Right atrium auricular region (tissue), 2 donors: ENCODE measurements around the gene EAPP. TPM values are rescaled to one million over a fixed set of nuclear protein-coding genes. Genes with fewer than 3 reads are reported as not detected.

ENCODE experiments used
- DNase-seq: peaks from one replicate; pipeline ENCODE4 v3.0.0-alpha.2; 2019; ENCODE audit warnings: low spot score
- H3K27ac ChIP-seq, 2 donors: fragments of 200-600 bp; sonication (generic); 1 replicate in 1 of 2; 2 replicates in 1 of 2; pipeline ENCODE4 v1.5.1; 2016 to 2019
- H3K27me3 ChIP-seq, 2 donors: fragments of 200-600 bp; sonication (generic); one replicate each; pipeline versions ENCODE4 v1.5.1 to v1.6.0; 2017 to 2019
- H3K36me3 ChIP-seq: fragments of 200-600 bp; sonication (generic); one replicate; pipeline ENCODE4 v1.5.1; 2016
- H3K4me1 ChIP-seq, 2 donors: fragments of 200-600 bp; sonication (generic); one replicate each; pipeline versions ENCODE4 v1.5.1 to v1.6.0; 2017 to 2019
- H3K4me3 ChIP-seq, 2 donors: fragments of 200-600 bp; sonication (generic); 1 replicate in 1 of 2; 2 replicates in 1 of 2; pipeline ENCODE4 v1.5.1; 2017 to 2019; ENCODE audit warnings: mild to moderate bottlenecking in 1 of 2, moderate library complexity in 1 of 2
- H3K9me3 ChIP-seq, 2 donors: fragments of 200-600 bp; sonication (generic); one replicate each; pipeline ENCODE4 v1.5.1; 2019
- total RNA-seq, 2 donors: library from RNA; depleted of rRNA; stranded (reverse); fragments of >200 nt; gene quantifications; one replicate each; pipeline ENCODE4 v1.1.0, GENCODE V29; 2016
- TF ChIP-seq, protein P1 (sequence below), 2 donors: fragments of 200-600 bp; sonication (generic); IDR thresholded peaks; one replicate each; pipeline ENCODE4 v1.5.1; 2019; ENCODE audit warnings: antibody characterized with exemption in 2 of 2

Gene EAPP
- total RNA-seq, 2 donors from 2014 or later: 17.9 to 22.7 TPM

DNA sequence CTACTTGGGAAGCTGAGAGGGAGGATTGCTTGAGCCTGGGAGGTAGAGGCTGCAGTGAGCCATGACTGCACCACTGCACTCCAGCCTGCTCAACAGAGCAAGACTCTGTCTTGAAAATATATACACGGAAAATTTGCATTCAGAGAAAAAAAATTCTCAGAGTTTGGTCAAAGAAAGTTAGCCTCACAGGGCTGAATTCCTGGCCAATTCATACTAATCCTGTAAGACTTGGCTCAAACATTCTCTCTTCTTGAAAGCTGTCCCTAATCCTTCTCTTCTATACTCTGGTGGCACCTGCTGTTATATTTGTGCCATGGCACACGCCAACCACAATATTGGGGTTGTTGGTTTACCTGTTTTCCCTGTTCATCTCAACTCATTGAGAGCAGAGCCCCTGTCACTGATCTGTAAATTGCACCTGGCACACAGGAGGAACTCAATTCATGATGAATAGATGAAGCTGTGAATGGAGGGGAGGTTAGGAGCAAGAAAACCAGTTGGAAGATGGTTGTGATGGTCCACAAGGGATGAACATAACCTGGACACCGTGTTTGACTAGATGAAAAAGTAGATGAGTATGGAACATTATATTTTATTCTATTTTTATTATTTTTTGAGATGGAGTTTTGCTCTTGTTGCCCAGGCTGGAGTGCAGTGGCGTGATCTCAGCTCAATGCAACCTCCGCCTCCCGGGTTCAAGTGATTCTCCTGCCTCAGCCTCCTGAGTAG is 40.7 kb downstream of the EAPP start:
- H3K4me3 ChIP-seq: no peak overlapping the region
- DNase-seq: no peak
- H3K36me3 ChIP-seq: no peaks in the 10 kb centered on the region
- no peaks in the 10 kb centered on the region for H3K27me3 ChIP-seq
- TF ChIP-seq, protein P1, sequence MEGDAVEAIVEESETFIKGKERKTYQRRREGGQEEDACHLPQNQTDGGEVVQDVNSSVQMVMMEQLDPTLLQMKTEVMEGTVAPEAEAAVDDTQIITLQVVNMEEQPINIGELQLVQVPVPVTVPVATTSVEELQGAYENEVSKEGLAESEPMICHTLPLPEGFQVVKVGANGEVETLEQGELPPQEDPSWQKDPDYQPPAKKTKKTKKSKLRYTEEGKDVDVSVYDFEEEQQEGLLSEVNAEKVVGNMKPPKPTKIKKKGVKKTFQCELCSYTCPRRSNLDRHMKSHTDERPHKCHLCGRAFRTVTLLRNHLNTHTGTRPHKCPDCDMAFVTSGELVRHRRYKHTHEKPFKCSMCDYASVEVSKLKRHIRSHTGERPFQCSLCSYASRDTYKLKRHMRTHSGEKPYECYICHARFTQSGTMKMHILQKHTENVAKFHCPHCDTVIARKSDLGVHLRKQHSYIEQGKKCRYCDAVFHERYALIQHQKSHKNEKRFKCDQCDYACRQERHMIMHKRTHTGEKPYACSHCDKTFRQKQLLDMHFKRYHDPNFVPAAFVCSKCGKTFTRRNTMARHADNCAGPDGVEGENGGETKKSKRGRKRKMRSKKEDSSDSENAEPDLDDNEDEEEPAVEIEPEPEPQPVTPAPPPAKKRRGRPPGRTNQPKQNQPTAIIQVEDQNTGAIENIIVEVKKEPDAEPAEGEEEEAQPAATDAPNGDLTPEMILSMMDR (IDR thresholded peaks at IDR 0.05): peak in 1 of 2 donors; percentile 54
- no peak overlapping the region for H3K27ac ChIP-seq
- H3K9me3 ChIP-seq: no peaks in the 10 kb centered on the region
- H3K4me1 ChIP-seq: peaks cover 0 to 7% of the 10 kb centered on the region in 2 donors

DNA sequence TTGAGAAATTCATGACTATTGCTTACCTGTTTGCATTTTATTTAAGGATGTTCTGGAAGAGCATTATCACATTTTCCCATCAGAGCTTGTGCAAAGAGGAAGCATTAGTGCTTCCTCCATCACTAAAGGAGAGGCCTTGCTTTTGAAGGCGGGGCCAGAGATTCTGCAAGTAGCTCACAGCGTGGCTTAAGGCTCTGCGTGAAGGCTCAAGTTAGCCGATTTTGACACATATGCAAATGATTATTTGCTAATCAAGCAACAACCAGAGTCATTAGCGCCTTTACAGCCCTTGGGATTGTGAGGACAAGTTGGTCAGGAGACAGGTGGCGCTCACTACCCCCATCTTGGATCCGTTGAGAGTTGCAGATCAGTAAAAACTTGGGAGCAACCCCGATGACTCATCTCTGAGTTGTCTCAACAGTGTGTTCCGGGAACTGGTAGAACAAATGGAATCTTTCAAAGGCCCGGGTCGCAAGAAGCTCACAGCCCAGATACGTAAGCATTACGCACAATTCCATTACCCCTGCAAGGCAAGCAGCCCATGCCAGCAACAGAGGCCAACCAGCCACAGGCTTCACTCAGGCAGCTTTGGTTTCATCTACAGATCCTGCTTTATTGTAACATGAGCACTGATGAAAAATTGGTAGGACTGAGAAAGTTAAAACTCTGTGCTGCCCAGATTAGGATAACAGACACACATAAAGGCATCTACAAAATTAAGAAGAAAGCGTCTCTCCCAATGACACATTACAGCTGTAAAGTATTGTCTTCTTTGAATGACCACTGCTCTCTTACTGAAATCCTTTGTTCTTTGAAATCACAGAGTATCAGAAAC is 42.6 kb downstream of the EAPP start:
- H3K27ac ChIP-seq: peak overlapping the region; percentile 73 to 76
- peak; percentile 94 for DNase-seq
- TF ChIP-seq, protein P1 (IDR thresholded peaks at IDR 0.05): peak in 1 of 2 donors; percentile 50
- no peaks in the 10 kb centered on the region for H3K9me3 ChIP-seq
- no peak overlapping the region for H3K4me3 ChIP-seq
- H3K36me3 ChIP-seq: no peaks in the 10 kb centered on the region
- peaks cover 0 to 7% of the 10 kb centered on the region in 2 donors for H3K4me1 ChIP-seq
- no peaks in the 10 kb centered on the region for H3K27me3 ChIP-seq

DNA sequence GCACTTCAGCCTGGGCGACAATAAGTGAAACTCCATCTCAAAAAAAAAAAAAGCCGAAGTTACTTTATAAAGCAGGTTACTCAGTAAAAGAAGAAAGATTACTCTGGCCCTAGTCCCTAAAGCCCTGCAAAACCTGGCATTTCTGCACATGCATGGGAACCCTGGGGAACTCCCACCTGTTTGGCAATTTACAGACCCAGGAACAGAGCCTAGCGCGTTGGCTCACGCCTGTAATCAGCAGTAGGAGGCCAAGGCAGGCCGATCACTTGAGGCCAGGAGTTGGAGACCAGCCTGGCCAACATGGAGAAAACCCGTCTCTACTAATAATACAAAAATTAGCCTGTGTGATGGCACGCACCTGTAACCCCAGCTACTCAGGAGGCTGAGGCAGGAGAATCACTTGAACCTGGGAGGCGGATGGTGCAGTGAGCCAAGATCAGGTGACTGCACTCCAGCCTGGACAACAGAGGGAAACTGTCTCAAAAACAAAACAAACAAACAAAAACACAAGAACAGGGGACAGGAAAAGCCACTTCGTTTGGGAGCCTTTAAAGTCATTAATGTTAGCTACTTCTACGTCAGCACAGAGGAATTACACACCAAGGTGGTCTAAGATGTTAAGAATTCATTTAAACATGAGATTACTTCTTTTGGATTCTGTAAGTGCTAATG is 43.4 kb downstream of the EAPP start:
- H3K4me1 ChIP-seq: peaks cover 0 to 7% of the 10 kb centered on the region in 2 donors
- H3K27me3 ChIP-seq: no peaks in the 10 kb centered on the region
- TF ChIP-seq, protein P1 (IDR thresholded peaks at IDR 0.05): no peak
- DNase-seq: peak; percentile 73
- no peaks in the 10 kb centered on the region for H3K36me3 ChIP-seq
- H3K4me3 ChIP-seq: no peak overlapping the region
- peak overlapping the region in 1 of 2 donors; percentile 76 for H3K27ac ChIP-seq
- H3K9me3 ChIP-seq: no peaks in the 10 kb centered on the region

DNA sequence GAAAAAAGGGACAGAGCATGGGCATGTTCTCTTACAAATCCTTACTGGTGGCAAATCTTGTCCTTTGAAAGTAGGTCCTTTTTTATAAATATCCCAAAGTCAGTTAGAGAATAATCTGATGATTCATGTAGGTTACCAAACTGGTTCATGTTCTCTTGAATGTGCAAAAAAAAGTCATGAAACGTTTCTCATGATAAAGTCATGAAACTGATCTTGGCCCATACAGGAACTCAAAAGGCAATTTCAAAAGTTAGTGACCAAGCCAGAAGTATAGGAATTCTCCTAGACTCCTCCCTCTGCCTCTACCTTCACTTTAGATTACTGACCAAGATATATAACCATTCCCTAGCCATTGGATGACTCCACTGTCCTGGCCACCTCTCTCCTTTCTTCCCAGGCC is 50.2 kb downstream of the EAPP start:
- no peaks in the 10 kb centered on the region for H3K27me3 ChIP-seq
- H3K36me3 ChIP-seq: no peaks in the 10 kb centered on the region
- no peak for DNase-seq
- H3K4me1 ChIP-seq: no peaks in the 10 kb centered on the region
- H3K9me3 ChIP-seq: no peaks in the 10 kb centered on the region
- no peak overlapping the region for H3K27ac ChIP-seq
- H3K4me3 ChIP-seq: no peak overlapping the region
- TF ChIP-seq, protein P1 (IDR thresholded peaks at IDR 0.05): no peak

DNA sequence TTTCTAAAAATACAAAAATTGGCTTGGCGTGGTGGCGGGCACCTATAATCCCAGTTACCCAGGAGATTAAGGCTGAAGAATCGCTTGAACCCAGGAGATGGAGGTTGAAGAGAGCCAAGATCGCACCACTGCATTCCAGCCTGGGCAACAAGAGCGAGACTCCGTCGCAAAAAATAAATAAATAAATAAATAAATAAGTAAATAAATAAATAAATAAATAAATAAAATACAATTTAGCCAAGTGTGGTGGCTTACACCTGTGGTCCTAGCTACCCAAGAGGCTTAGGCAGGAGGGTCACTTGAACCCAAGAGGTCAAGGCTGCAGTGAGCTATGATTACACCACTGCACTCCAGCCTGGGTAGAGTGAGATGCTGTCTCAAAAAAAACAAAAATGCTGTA is 51.0 kb downstream of the EAPP start:
- H3K9me3 ChIP-seq: no peaks in the 10 kb centered on the region
- H3K4me1 ChIP-seq: no peaks in the 10 kb centered on the region
- no peak overlapping the region for H3K27ac ChIP-seq
- no peaks in the 10 kb centered on the region for H3K36me3 ChIP-seq
- DNase-seq: no peak
- H3K4me3 ChIP-seq: no peak overlapping the region
- TF ChIP-seq, protein P1 (IDR thresholded peaks at IDR 0.05): no peak
- H3K27me3 ChIP-seq: no peaks in the 10 kb centered on the region
